Liver (tissue), 9 donors: ENCODE data around the gene JCHAIN. TPM values are rescaled to one million over a fixed set of nuclear protein-coding genes. Genes with fewer than 3 reads are reported as not detected.

Experiments
- DNase-seq: peaks from one replicate; pipeline ENCODE4 v3.0.0-alpha.2; 2017; ENCODE audit warnings: low spot score
- H3K27ac ChIP-seq, 2 donors: one replicate each; pipeline ENCODE4 v1.7.0; 2013; ENCODE audit warnings: inconsistent platforms in 2 of 2, low read length in 2 of 2, control low read depth in 1 of 2, low read depth in 1 of 2, mild to moderate bottlenecking in 1 of 2
- H3K27me3 ChIP-seq, 4 donors: one replicate each; pipeline versions ENCODE4 v1.6.1 to v1.7.0; 2013; ENCODE audit warnings: low read length in 3 of 4, inconsistent platforms in 1 of 4, mild to moderate bottlenecking in 1 of 4, moderate library complexity in 1 of 4; ENCODE audit not compliant: control insufficient read depth in 4 of 4, insufficient read depth in 4 of 4
- H3K36me3 ChIP-seq, 4 donors: one replicate each; pipeline versions ENCODE4 v1.6.1 to v1.7.0; 2013; ENCODE audit warnings: low read length in 3 of 4, mild to moderate bottlenecking in 3 of 4, low read depth in 1 of 4, moderate library complexity in 1 of 4; ENCODE audit not compliant: control insufficient read depth in 4 of 4, insufficient read depth in 3 of 4
- H3K4me1 ChIP-seq, 4 donors: one replicate each; pipeline versions ENCODE4 v1.6.1 to v1.7.0; 2013; ENCODE audit warnings: low read length in 3 of 4, mild to moderate bottlenecking in 3 of 4, moderate library complexity in 1 of 4; ENCODE audit not compliant: control insufficient read depth in 4 of 4, insufficient read depth in 4 of 4
- H3K4me3 ChIP-seq, 3 donors: one replicate each; pipeline versions ENCODE4 v1.6.1 to v1.7.0; 2013; ENCODE audit warnings: low read length in 3 of 3, control low read depth in 1 of 3, low read depth in 1 of 3, mild to moderate bottlenecking in 1 of 3
- H3K9ac ChIP-seq, 2 donors: one replicate each; pipeline ENCODE4 v1.7.0; 2013; ENCODE audit warnings: low read length in 2 of 2, mild to moderate bottlenecking in 2 of 2, moderate library complexity in 2 of 2, control low read depth in 1 of 2, low read depth in 1 of 2
- H3K9me3 ChIP-seq, 4 donors: one replicate each; pipeline versions ENCODE4 v1.6.1 to v1.7.0; 2013; ENCODE audit warnings: low read length in 3 of 4; ENCODE audit not compliant: control insufficient read depth in 4 of 4
- ATF3 ChIP-seq: IDR thresholded peaks from 2 replicates; pipeline ENCODE4 v1.6.1; 2016; ENCODE audit warnings: antibody characterized with exemption
- EGR1 ChIP-seq, 2 donors: IDR thresholded peaks; 2 replicates each; pipeline ENCODE4 v1.6.1; 2016 to 2018; ENCODE audit warnings: antibody characterized with exemption in 2 of 2, low read depth in 2 of 2
- FOXA1 ChIP-seq: IDR thresholded peaks from 2 replicates; pipeline ENCODE4 v1.6.1; 2016; ENCODE audit warnings: antibody characterized with exemption
- FOXA2 ChIP-seq: IDR thresholded peaks from 2 replicates; pipeline ENCODE4 v1.6.1; 2016; ENCODE audit warnings: antibody characterized with exemption
- GABPA ChIP-seq, 2 donors: IDR thresholded peaks in 1 of 2; conservative IDR thresholded peaks in 1 of 2; 2 replicates each; pipeline ENCODE4 v1.6.1; 2016; ENCODE audit warnings: antibody characterized with exemption in 2 of 2, mild to moderate bottlenecking in 1 of 2, moderate library complexity in 1 of 2
- HNF4A ChIP-seq, 2 donors: conservative IDR thresholded peaks; 2 replicates each; pipeline ENCODE4 v1.6.1; 2016; ENCODE audit warnings: antibody characterized with exemption in 2 of 2, mild to moderate bottlenecking in 2 of 2
- HNF4G ChIP-seq: IDR thresholded peaks from 2 replicates; pipeline ENCODE4 v1.6.1; 2016; ENCODE audit warnings: antibody characterized with exemption
- JUND ChIP-seq, 2 donors: IDR thresholded peaks; 2 replicates each; pipeline ENCODE4 v1.6.1; 2016; ENCODE audit warnings: antibody characterized with exemption in 2 of 2
- MAX ChIP-seq: IDR thresholded peaks from 2 replicates; pipeline ENCODE4 v1.6.1; 2016; ENCODE audit warnings: antibody characterized with exemption
- NR2F2 ChIP-seq: IDR thresholded peaks from 2 replicates; pipeline ENCODE4 v1.6.1; 2016; ENCODE audit warnings: antibody characterized with exemption
- RAD21 ChIP-seq, 2 donors: IDR thresholded peaks; 2 replicates each; pipeline ENCODE4 v1.6.1; 2016; ENCODE audit warnings: antibody characterized with exemption in 2 of 2, mild to moderate bottlenecking in 2 of 2
- RXRA ChIP-seq, 2 donors: IDR thresholded peaks; 2 replicates each; pipeline ENCODE4 v1.6.1; 2017 to 2018; ENCODE audit warnings: antibody characterized with exemption in 2 of 2, mild to moderate bottlenecking in 1 of 2
- SP1 ChIP-seq: IDR thresholded peaks from 2 replicates; pipeline ENCODE4 v1.6.1; 2018; ENCODE audit warnings: antibody characterized with exemption, mild to moderate bottlenecking
- TAF1 ChIP-seq: conservative IDR thresholded peaks from 2 replicates; pipeline ENCODE4 v1.6.1; 2016; ENCODE audit warnings: antibody characterized with exemption, mild to moderate bottlenecking
- YY1 ChIP-seq: IDR thresholded peaks from 2 replicates; pipeline ENCODE4 v1.6.1; 2016; ENCODE audit warnings: antibody characterized with exemption, mild to moderate bottlenecking
- ZBTB33 ChIP-seq: IDR thresholded peaks from 2 replicates; pipeline ENCODE4 v1.6.1; 2016; ENCODE audit warnings: antibody characterized with exemption
- WGBS: extraction: QIAGEN DNeasy Blood & Tissue Kit; methylation state at CpG from one replicate; pipeline ENCODE4 v1.1.7; 2013; 5-methylcytosine and 5-hydroxymethylcytosine counted together
- polyA plus RNA-seq, 2 donors: library from polyadenylated mRNA; stranded (reverse) in 1 of 2; unstranded in 1 of 2; fragments of 200-250 nt in 1 of 2; fragments of >200 nt in 1 of 2; fragmentation: Nextera tagmentation in 1 of 2; extraction: Ambion mirVana in 1 of 2; gene quantifications; one replicate each; pipeline versions ENCODE4 v1.2.1 to v1.2.3, GENCODE V29; 2013 to 2015
- total RNA-seq, 2 donors: library from RNA; depleted of rRNA; stranded (reverse); fragments of >200 nt; gene quantifications; one replicate each; pipeline ENCODE4 v1.2.3, GENCODE V29; 2014
- TF ChIP-seq, protein P1 (sequence below): fragments of 150-350 bp; IDR thresholded peaks from 2 replicates; pipeline ENCODE4 v1.5.1; 2017; ENCODE audit warnings: improper control_type of control experiment, low read depth, low read length; ENCODE audit not compliant: missing input control
- TF ChIP-seq, protein P2 (sequence below): IDR thresholded peaks from 2 replicates; pipeline ENCODE4 v1.6.1; 2016; ENCODE audit warnings: antibody characterized with exemption, mild to moderate bottlenecking
- donor health status: healthy.
- donor health status: healthy.
- donor health status: healthy.
- donor health status: healthy.
- donor health status: healthy.

Gene JCHAIN
- total and polyA plus RNA-seq, 4 donors: 2.1 to 69.5 (median 9.7) TPM

- H3K4me1 ChIP-seq: peaks cover 4 to 41% (median 26%) of the 10 kb centered on the region in 4 donors
- peak overlapping the region in 1 of 2 donors; percentile 32 for H3K9ac ChIP-seq
- H3K27me3 ChIP-seq: no peaks in the 10 kb centered on the region
- H3K4me3 ChIP-seq: no peak overlapping the region
- TF ChIP-seq JUND (IDR thresholded peaks at IDR 0.05) (peak; percentile 75 to 81), RXRA (IDR thresholded peaks at IDR 0.05) (peak; percentile 73 to 74), NR2F2 (no peak), FOXA1 (no peak), RAD21 (IDR thresholded peaks at IDR 0.05) (peak in 1 of 2 donors; percentile 45), HNF4A (conservative IDR thresholded peaks at IDR 0.05) (peak; percentile 98), GABPA (IDR thresholded peaks at IDR 0.05 in 1 of 2, conservative IDR thresholded peaks at IDR 0.05 in 1 of 2) (peak in 1 of 2 donors; percentile 43), ATF3 (peak; percentile 96), MAX (peak; percentile 88), SP1 (peak; percentile 80), HNF4G (peak; percentile 92), YY1 (peak; percentile 70), ZBTB33 (peak; percentile 50), TAF1 (no peak), FOXA2 (peak; percentile 58), EGR1 (IDR thresholded peaks at IDR 0.05; ENCODE audit: low read depth in 2 of 2) (peak in 1 of 2 donors; percentile 33)
- TF ChIP-seq, protein P1, sequence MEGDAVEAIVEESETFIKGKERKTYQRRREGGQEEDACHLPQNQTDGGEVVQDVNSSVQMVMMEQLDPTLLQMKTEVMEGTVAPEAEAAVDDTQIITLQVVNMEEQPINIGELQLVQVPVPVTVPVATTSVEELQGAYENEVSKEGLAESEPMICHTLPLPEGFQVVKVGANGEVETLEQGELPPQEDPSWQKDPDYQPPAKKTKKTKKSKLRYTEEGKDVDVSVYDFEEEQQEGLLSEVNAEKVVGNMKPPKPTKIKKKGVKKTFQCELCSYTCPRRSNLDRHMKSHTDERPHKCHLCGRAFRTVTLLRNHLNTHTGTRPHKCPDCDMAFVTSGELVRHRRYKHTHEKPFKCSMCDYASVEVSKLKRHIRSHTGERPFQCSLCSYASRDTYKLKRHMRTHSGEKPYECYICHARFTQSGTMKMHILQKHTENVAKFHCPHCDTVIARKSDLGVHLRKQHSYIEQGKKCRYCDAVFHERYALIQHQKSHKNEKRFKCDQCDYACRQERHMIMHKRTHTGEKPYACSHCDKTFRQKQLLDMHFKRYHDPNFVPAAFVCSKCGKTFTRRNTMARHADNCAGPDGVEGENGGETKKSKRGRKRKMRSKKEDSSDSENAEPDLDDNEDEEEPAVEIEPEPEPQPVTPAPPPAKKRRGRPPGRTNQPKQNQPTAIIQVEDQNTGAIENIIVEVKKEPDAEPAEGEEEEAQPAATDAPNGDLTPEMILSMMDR: no peak
- TF ChIP-seq, protein P2, sequence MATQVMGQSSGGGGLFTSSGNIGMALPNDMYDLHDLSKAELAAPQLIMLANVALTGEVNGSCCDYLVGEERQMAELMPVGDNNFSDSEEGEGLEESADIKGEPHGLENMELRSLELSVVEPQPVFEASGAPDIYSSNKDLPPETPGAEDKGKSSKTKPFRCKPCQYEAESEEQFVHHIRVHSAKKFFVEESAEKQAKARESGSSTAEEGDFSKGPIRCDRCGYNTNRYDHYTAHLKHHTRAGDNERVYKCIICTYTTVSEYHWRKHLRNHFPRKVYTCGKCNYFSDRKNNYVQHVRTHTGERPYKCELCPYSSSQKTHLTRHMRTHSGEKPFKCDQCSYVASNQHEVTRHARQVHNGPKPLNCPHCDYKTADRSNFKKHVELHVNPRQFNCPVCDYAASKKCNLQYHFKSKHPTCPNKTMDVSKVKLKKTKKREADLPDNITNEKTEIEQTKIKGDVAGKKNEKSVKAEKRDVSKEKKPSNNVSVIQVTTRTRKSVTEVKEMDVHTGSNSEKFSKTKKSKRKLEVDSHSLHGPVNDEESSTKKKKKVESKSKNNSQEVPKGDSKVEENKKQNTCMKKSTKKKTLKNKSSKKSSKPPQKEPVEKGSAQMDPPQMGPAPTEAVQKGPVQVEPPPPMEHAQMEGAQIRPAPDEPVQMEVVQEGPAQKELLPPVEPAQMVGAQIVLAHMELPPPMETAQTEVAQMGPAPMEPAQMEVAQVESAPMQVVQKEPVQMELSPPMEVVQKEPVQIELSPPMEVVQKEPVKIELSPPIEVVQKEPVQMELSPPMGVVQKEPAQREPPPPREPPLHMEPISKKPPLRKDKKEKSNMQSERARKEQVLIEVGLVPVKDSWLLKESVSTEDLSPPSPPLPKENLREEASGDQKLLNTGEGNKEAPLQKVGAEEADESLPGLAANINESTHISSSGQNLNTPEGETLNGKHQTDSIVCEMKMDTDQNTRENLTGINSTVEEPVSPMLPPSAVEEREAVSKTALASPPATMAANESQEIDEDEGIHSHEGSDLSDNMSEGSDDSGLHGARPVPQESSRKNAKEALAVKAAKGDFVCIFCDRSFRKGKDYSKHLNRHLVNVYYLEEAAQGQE: peak; percentile 64
- H3K9me3 ChIP-seq: no peaks in the 10 kb centered on the region
- H3K36me3 ChIP-seq: no peaks in the 10 kb centered on the region
- 67% methylated on average over 5 of the region's 5 CpGs for WGBS
- peak overlapping the region; percentile 77 to 89 for H3K27ac ChIP-seq
- no peak for DNase-seq
These were observed 48.0 kb upstream of the JCHAIN start for GRCh38 chr4:70714079-70714887.
